HG02678 (cell line): ENCODE data around the gene SPANXN3.
"Not testable (repeated sequence)": the region's sequence is repeated elsewhere in the genome, so short reads cannot be mapped to it uniquely, and the experiment has no call there.

Experiments used
- ATAC-seq: cut with Tn5 transposase; IDR thresholded peaks from one replicate; pipeline ENCODE4 v1.9.1; 2021; ENCODE audit warnings: mild to moderate bottlenecking, moderate library complexity; ENCODE audit not compliant: unreplicated experiment

SPANXN3 gene, protein sequence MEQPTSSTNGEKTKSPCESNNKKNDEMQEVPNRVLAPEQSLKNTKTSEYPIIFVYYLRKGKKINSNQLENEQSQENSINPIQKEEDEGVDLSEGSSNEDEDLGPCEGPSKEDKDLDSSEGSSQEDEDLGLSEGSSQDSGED

GRCh38 chrX:143517375-143517774 is at the start of gene SPANXN3:
TSS of gene SPANXN3 (minus strand) at chrX:143517475. CDS start at chrX:143517391, 84 bp downstream.
- not testable (repeated sequence) for ATAC-seq

DNA sequence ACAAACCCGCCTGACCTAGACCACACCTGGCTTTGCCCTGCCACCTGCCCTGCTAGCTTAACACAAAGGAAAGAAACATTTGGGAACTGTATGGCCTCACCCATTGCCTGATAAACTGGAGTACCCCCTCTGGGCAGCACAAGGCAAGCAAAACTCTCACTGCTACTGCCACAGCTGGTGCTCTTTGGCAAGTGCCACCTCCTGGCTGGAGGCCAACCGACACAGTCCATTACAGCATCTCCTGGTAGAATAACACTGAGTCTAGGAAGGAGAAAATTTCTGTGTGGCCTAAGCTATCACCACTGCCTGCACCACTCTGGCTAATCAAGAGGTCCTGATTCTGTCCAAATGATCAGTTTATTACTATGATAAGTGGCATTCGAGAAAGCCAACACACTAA is 18.9 kb upstream of the SPANXN3 start:
- ATAC-seq, result no peak

GRCh38 chrX:143502196-143502595 is 15.1 kb downstream of the SPANXN3 start:
- ATAC-seq, result not testable (repeated sequence)

- ATAC-seq, result no peak
Measured at GRCh38 chrX:143500751-143501150, 16.5 kb downstream of the SPANXN3 start.

DNA sequence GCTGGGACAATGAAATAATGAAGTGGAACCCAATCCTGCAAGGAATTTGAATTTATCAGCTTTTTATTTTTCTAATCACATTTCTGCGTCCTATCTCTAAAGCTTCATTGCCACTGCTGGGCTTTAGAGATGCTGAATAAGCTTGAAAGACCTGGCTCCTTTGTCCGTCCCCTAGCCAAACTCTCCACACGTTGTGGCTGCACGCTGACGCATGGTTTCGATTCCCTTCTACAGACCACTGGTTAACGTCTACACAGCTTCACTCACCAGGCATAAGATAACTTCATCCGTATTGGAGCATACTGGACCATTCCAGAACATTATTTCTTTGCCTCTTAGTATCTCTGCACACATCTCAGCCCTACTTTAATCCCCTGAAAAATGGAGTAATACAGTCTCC is 31.2 kb downstream of the SPANXN3 start:
- no peak for ATAC-seq

GRCh38 chrX:143476751-143477150 is 40.5 kb downstream of the SPANXN3 start:
- ATAC-seq, result no peak

- no peak for ATAC-seq
Measured at GRCh38 chrX:143472347-143472938, 44.8 kb downstream of the SPANXN3 start.

DNA sequence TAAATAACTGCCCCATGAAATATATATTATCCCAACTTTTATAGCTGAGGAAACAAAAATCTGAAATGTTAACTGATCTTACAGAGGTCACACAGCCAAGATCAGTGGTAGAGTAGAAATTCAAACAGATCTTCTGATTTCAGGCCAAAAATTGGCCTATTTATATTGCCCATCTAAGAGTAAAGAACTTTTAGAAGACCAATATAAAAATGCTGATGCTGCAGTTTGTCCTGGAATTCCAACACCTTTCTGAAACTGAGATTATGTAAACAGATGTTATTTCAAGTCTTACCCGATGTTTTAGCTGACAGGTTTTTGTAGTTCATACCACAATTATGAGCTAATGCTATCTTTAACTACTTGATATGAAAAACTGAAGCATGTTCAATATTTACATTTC is 51.1 kb downstream of the SPANXN3 start:
- no peak for ATAC-seq

- ATAC-seq, result no peak
Measured at GRCh38 chrX:143462696-143463095, 54.6 kb downstream of the SPANXN3 start.

GRCh38 chrX:143461606-143462005 is 55.7 kb downstream of the SPANXN3 start:
- no peak for ATAC-seq
